ENCODE measurements around the gene TSNAXIP1.
A peak's percentile ranks its signal among the peaks of the same experiment; 100 is the strongest.
"Not testable (repeated sequence)": the region's sequence is repeated elsewhere in the genome, so short reads cannot be mapped to it uniquely, and the experiment has no call there.

The TSNAXIP1 gene

GRCh38 chr16:67862623-67863583, 56.2 kb downstream of the TSNAXIP1 start:
- DNase-seq = no peak

GRCh38 chr16:67864044-67864443, 57.4 kb downstream of the TSNAXIP1 start:
- not testable (repeated sequence) for DNase-seq

- DNase-seq = no peak
Observed at GRCh38 chr16:67864594-67864993, 57.9 kb downstream of the TSNAXIP1 start.

GRCh38 chr16:67865318-67865717, 58.6 kb downstream of the TSNAXIP1 start:
- DNase-seq = no peak

- no peak for DNase-seq
Observed at GRCh38 chr16:67868290-67868689, 61.6 kb downstream of the TSNAXIP1 start.

- DNase-seq = no peak
Observed at GRCh38 chr16:67869653-67870052, 63.0 kb downstream of the TSNAXIP1 start.

- DNase-seq = no peak
Observed at GRCh38 chr16:67871256-67871655, 64.6 kb downstream of the TSNAXIP1 start.

GRCh38 chr16:67872131-67872630, 65.5 kb downstream of the TSNAXIP1 start:
- DNase-seq = no peak

- DNase-seq = peak; percentile 63
Observed at GRCh38 chr16:67872631-67873434, 66.1 kb downstream of the TSNAXIP1 start, which contains the start of gene EDC4. Gene EDC4 (plus strand): TSS chr16:67873052. CDS start chr16:67873262, 210 bp downstream.

GRCh38 chr16:67873435-67874370, 67.0 kb downstream of the TSNAXIP1 start:
- DNase-seq = no peak

- DNase-seq = no peak
Observed at GRCh38 chr16:67874372-67874771, 67.7 kb downstream of the TSNAXIP1 start.

- no peak for DNase-seq
Observed at GRCh38 chr16:67877064-67877463, 70.4 kb downstream of the TSNAXIP1 start.
